Measurements from ENCODE around the gene STK17A.

- TF ChIP-seq POLR2AphosphoS5 (IDR thresholded peaks at IDR 0.05; ENCODE audit: low read depth, low read length): no peak
- TF ChIP-seq SIN3A (IDR thresholded peaks at IDR 0.05; ENCODE audit: borderline replicate concordance, insufficient read depth, low read length): no peak
These were observed 23.0 kb upstream of the STK17A start for GRCh38 chr7:43559946-43560335.
